ENCODE data around the gene ZNF322.
A peak's percentile ranks its signal among the peaks of the same experiment; 100 is the strongest.
"Not testable (repeated sequence)": the region's sequence is repeated elsewhere in the genome, so short reads cannot be mapped to it uniquely, and the experiment has no call there.

The ZNF322 gene

DNA sequence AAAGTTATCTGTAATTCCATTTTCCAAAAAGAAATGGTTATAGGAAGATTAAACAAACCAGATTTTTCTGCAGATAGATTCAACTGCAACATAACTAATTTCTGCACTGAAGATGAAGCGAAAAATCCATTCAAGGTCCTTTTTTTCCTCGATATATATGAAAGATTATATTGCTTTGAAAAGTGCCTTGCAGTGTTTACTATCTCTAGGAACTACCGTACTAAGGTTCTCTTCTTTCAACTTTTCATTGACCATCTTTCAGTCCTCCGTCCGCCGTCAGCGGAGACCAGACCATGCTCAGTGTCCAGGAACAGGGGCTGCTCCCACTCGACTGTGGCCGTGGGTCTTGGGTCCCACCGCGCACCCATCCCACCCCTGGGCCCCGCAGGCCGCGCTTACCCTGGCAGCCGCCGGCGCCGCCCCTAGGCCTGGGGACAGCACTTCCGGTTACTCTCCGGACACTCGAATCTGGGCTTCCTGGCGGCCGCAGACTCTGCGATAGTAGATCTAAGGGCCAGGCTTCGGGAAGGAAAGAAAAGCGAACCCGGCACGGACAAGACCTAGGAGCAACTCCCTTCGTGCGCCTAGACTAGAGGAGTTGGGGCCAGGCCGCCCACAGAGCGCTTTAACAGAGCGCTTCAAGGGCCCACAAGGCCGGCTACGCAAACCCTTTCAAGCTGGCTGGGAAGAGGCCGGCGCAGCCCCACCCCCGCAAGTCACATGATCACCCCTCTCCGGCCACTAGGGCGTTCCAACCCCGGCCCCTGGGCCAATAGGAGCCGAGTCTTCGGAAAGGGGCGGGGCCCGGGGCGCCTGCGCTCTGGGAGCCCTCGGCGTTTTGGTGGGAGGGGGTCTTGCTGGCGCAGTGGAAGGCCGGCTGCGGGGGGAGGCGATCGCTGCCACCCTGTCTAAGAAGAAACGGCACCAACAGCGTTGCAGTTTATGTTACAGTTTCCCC is at the start of gene ZNF322:
TSS of gene ZNF322 (minus strand) at position 705 of the 958 bp plus-strand sequence. CDS start 21,193 bp downstream, outside the sequence.
- TF ChIP-seq, protein P1, sequence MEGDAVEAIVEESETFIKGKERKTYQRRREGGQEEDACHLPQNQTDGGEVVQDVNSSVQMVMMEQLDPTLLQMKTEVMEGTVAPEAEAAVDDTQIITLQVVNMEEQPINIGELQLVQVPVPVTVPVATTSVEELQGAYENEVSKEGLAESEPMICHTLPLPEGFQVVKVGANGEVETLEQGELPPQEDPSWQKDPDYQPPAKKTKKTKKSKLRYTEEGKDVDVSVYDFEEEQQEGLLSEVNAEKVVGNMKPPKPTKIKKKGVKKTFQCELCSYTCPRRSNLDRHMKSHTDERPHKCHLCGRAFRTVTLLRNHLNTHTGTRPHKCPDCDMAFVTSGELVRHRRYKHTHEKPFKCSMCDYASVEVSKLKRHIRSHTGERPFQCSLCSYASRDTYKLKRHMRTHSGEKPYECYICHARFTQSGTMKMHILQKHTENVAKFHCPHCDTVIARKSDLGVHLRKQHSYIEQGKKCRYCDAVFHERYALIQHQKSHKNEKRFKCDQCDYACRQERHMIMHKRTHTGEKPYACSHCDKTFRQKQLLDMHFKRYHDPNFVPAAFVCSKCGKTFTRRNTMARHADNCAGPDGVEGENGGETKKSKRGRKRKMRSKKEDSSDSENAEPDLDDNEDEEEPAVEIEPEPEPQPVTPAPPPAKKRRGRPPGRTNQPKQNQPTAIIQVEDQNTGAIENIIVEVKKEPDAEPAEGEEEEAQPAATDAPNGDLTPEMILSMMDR (conservative IDR thresholded peaks at IDR 0.05; ENCODE audit: low read depth, low read length) = no peak
- peak within 1 kb of the TSS; percentile 86 for H3K4me3 ChIP-seq (ENCODE audit: low read depth, low read length)
- DNase-seq (ENCODE audit: low read depth) = peak; percentile 95

DNA sequence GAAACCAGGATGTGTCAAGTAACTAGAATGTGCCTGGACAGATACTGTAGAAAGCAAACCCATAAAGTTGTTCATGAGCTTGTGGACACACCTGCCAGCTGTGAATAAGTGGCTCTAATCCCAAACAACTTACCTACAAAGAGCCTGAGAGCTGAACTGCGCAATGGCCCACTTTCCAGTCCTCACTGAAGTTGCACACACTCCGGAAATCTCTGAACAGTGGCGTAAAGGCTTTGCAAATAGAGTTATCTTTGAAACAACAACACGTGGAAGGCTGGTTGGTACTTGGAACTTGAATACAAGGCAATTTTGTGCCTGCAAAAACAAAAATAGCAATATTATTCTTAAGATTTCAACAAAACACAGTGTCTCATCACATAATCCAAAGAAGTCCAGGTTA is 46.2 kb upstream of the ZNF322 start:
- DNase-seq (ENCODE audit: low read depth); H3K4me3 ChIP-seq (ENCODE audit: low read depth, low read length): not testable (repeated sequence)

- not testable (repeated sequence) for H3K4me3 ChIP-seq (ENCODE audit: low read depth, low read length); DNase-seq (ENCODE audit: low read depth)
Observed at GRCh38 chr6:26705352-26705751, 45.8 kb upstream of the ZNF322 start.

DNA sequence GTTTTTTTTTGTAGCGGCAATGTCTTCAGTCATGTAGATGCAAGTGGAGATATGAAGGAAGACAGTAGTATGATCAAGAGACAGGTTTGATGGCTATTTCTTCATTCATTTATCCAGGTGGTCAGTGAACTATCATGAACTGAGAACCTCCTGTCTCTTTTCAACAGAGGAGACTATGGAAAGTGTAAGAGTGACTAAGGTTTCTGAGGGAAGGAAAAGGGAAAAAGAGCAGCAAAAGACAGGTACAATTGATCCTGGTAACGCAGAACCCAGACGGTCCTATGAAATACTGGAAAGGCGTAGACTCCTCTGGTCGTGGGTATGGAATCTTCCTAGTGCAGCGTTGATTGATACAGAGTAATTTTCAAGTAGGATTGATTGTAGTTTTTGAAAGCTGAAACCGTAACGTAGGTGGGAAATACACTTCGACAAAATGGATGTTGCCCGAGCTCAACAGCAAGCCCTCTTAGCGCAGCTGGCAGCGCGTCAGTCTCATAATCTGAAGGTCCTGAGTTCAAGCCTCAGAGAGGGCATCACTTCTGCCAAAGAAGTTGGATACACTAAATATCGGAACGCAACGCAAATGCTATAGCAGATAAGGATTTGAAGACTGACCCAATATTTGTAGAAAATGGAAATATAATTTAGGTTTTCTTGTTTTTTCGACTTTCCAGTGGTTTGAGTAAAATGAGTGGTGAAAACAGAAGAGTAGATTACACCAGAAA is 41.6 kb upstream of the ZNF322 start:
- not testable (repeated sequence) for H3K4me3 ChIP-seq (ENCODE audit: low read depth, low read length); DNase-seq (ENCODE audit: low read depth)

- DNase-seq (ENCODE audit: low read depth); H3K4me3 ChIP-seq (ENCODE audit: low read depth, low read length): not testable (repeated sequence)
Observed at GRCh38 chr6:26697496-26697895, 38.0 kb upstream of the ZNF322 start.

DNA sequence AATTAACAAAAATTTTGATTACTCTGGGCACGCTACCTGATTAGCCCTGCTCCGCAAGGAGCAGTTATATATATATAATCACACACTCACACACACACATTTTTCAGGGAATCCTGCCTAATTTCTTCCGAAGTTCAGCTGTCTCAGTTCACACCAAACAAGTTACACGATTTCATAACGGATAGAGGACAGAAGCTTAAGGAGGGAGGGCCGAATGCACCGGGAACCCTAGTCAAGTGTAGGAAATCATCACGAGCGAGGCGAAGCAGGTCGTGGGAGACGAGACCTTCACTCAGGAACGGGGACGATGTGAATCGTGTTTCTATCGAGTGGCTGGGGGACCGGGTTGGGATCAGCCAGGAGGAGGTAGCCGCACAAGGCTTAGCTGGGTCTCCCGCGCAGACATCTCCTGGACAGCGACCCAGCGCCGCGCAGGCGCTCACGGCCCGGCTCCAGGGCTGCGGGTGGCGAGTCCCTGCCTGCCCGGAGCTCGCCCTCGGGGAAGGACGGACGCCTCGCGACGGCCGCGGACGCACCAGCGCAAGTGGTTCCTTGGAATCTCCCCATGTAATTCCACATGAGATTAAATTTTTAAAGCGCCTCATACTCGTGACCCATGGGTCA is 29.9 kb upstream of the ZNF322 start:
- H3K4me3 ChIP-seq (ENCODE audit: low read depth, low read length); DNase-seq (ENCODE audit: low read depth): not testable (repeated sequence)

- not testable (repeated sequence) for H3K4me3 ChIP-seq (ENCODE audit: low read depth, low read length); DNase-seq (ENCODE audit: low read depth)
Observed at GRCh38 chr6:26682435-26683042, 23.0 kb upstream of the ZNF322 start.

DNA sequence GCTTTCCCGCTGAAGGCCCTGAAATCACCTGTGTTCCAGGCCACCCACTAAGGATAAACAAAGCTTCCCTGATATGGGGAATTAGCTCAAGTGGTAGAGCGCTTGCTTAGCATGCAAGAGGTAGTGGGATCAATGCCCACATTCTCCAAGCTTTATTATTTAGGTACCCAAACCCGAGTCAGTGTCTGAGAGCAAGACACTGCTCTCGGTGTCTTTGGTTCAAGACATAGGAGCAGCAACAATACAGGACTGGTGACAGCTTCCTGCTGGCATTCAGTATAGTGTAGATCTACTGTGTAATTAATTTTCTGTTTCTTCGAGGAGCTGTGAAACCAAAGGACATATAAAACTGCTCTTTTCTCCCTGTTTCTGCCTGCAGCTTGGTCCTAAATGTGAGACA is 13.7 kb upstream of the ZNF322 start:
- not testable (repeated sequence) for H3K4me3 ChIP-seq (ENCODE audit: low read depth, low read length)

GRCh38 chr6:26670558-26670957 is 11.0 kb upstream of the ZNF322 start:
- not testable (repeated sequence) for DNase-seq (ENCODE audit: low read depth); H3K4me3 ChIP-seq (ENCODE audit: low read depth, low read length)

More for the DNA sequence above, 13.7 kb upstream of the ZNF322 start:
- not testable (repeated sequence) for DNase-seq (ENCODE audit: low read depth)

GRCh38 chr6:26670003-26670402 is 10.5 kb upstream of the ZNF322 start:
- not testable (repeated sequence) for H3K4me3 ChIP-seq (ENCODE audit: low read depth, low read length); DNase-seq (ENCODE audit: low read depth)

GRCh38 chr6:26660000-26660361 is 435 bp upstream of the ZNF322 start:
- TF ChIP-seq, protein P1 (conservative IDR thresholded peaks at IDR 0.05; ENCODE audit: low read depth, low read length) = peak; percentile 44
- peak overlapping the region; percentile 86 for H3K4me3 ChIP-seq (ENCODE audit: low read depth, low read length)
- peak; percentile 63 for DNase-seq (ENCODE audit: low read depth)
